ENCODE data around the gene SLC2A9. TPM values are rescaled to one million over a fixed set of nuclear protein-coding genes. Genes with fewer than 3 reads are reported as not detected.

The SLC2A9 gene
- total RNA-seq, 1 donor from 2014 or later, result 6.2 TPM

DNA sequence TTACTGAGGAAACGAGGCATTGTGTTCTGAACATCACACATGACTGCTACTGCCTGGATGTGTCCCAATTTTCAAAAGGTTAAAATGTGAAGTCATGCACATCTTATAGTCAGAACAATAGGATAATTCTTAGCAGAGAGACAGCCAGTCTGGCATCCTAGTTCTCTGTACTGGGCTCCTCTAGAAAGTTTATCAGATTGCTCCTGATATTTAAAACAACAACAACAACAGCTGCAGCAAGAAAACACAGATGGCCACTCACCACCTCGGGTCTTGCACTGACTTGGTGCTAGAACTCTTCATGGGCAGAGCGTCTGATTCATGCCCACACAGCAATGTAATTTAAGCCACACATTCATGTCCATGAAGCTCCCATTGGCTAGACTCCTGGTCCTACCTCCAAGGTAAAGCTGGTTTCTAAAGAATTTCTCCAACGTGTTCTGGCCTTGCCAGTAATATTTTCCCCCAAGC is 33.3 kb upstream of the SLC2A9 start:
- TF ChIP-seq, protein P1, sequence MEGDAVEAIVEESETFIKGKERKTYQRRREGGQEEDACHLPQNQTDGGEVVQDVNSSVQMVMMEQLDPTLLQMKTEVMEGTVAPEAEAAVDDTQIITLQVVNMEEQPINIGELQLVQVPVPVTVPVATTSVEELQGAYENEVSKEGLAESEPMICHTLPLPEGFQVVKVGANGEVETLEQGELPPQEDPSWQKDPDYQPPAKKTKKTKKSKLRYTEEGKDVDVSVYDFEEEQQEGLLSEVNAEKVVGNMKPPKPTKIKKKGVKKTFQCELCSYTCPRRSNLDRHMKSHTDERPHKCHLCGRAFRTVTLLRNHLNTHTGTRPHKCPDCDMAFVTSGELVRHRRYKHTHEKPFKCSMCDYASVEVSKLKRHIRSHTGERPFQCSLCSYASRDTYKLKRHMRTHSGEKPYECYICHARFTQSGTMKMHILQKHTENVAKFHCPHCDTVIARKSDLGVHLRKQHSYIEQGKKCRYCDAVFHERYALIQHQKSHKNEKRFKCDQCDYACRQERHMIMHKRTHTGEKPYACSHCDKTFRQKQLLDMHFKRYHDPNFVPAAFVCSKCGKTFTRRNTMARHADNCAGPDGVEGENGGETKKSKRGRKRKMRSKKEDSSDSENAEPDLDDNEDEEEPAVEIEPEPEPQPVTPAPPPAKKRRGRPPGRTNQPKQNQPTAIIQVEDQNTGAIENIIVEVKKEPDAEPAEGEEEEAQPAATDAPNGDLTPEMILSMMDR (IDR thresholded peaks at IDR 0.05), result no peak
- Histone ChIP-seq H3K4me3 (no peak overlapping the region), H3K4me1 (no peaks in the 10 kb centered on the region), H3K9me3 (no peaks in the 10 kb centered on the region), H3K27ac (no peak overlapping the region), H3K36me3 (no peaks in the 10 kb centered on the region), H3K27me3 (no peaks in the 10 kb centered on the region)
- intact Hi-C loops (cut with DNase I), result no loop called here
- DNase-seq (ENCODE audit: low spot score in 2 of 2), result no peak

DNA sequence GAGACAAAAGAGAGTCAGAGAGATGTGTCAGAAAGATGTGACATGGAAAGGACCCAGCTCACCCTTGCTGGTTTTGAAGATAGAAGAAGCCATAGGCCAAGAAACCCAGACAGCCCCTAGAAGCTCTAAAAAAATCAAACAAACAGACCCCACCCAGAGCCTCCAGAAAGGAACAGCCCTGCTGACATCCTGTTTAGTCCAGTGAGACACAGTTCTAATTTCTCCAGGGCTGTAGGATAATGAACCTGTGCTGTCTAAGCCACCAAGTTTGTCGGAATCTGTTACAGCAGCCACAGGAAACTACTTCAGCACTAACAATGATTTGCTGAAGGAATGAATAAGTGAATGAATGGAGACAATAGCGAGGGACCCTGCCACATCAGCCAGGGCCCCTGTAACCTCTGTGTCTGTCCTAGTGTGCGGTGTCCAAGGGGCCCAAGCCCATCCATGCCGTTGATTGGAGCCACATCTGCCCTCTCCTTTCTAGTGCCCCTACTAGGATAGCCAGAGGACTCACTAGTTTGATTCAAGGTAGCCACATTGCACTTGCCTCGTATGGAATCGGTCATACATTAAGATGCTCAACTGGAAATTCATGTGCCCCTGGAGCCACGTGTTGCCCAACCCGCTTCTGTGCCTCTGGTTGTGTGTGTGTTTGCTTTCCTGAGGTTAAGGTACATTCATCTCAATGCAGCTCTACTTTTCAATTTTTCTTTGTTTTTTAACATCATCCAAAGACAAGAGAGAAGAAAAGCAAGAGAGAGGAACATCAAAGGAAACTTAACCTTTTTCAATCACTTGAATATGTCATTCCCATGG is 32.5 kb upstream of the SLC2A9 start:
- no peaks in the 10 kb centered on the region for H3K4me1 ChIP-seq
- no peaks in the 10 kb centered on the region for H3K9me3 ChIP-seq
- TF ChIP-seq, protein P1 (IDR thresholded peaks at IDR 0.05), result no peak
- DNase-seq (ENCODE audit: low spot score in 2 of 2), result no peak
- no peak overlapping the region for H3K4me3 ChIP-seq
- no peaks in the 10 kb centered on the region for H3K27me3 ChIP-seq
- intact Hi-C loops (cut with DNase I), result no loop called here
- H3K36me3 ChIP-seq, result no peaks in the 10 kb centered on the region
- no peak overlapping the region for H3K27ac ChIP-seq

- no peaks in the 10 kb centered on the region for H3K4me1 ChIP-seq
- no peaks in the 10 kb centered on the region for H3K36me3 ChIP-seq
- H3K9me3 ChIP-seq, result no peaks in the 10 kb centered on the region
- no peak for DNase-seq (ENCODE audit: low spot score in 2 of 2)
- intact Hi-C loops (cut with DNase I), result no loop called here
- no peaks in the 10 kb centered on the region for H3K27me3 ChIP-seq
- TF ChIP-seq, protein P1 (IDR thresholded peaks at IDR 0.05), result no peak
- H3K4me3 ChIP-seq, result no peak overlapping the region
- H3K27ac ChIP-seq, result no peak overlapping the region
These were observed 30.3 kb upstream of the SLC2A9 start for GRCh38 chr4:10051517-10052135.

DNA sequence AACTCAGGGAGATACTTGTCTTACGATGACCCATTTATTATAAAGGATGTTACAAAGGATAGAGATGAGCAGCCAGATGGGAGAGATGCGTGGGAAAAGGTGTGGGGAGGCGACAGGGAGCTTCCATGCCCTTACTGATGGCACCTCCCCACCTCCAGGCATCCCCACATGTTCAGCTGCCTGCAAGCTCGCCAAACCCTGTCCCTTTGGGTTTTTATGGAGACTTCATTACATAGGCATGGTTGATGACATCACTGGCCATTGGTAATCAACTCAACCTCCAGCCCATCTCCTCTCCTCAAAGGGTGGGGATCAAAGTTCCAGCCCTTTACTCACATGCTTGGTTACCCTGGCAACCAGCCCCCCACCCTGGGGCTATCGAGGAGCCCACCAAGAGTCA is 29.4 kb upstream of the SLC2A9 start:
- Histone ChIP-seq H3K36me3 (no peaks in the 10 kb centered on the region), H3K27ac (no peak overlapping the region), H3K4me1 (no peaks in the 10 kb centered on the region), H3K27me3 (no peaks in the 10 kb centered on the region), H3K4me3 (no peak overlapping the region), H3K9me3 (no peaks in the 10 kb centered on the region)
- TF ChIP-seq, protein P1 (IDR thresholded peaks at IDR 0.05), result no peak
- intact Hi-C loops (cut with DNase I), result no loop called here
- DNase-seq (ENCODE audit: low spot score in 2 of 2), result no peak

GRCh38 chr4:10050261-10050661 is 29.0 kb upstream of the SLC2A9 start:
- no peaks in the 10 kb centered on the region for H3K9me3 ChIP-seq
- intact Hi-C loops (cut with DNase I), result no loop called here
- no peak for DNase-seq (ENCODE audit: low spot score in 2 of 2)

More at GRCh38 chr4:10050261-10050661, 29.0 kb upstream of the SLC2A9 start:
- no peaks in the 10 kb centered on the region for H3K36me3 ChIP-seq
- H3K4me1 ChIP-seq, result no peaks in the 10 kb centered on the region
- no peak overlapping the region for H3K4me3 ChIP-seq
- TF ChIP-seq, protein P1 (IDR thresholded peaks at IDR 0.05), result no peak
- H3K27ac ChIP-seq, result no peak overlapping the region
- H3K27me3 ChIP-seq, result no peaks in the 10 kb centered on the region
